ENCODE measurements around the gene SPRY4.

DNA sequence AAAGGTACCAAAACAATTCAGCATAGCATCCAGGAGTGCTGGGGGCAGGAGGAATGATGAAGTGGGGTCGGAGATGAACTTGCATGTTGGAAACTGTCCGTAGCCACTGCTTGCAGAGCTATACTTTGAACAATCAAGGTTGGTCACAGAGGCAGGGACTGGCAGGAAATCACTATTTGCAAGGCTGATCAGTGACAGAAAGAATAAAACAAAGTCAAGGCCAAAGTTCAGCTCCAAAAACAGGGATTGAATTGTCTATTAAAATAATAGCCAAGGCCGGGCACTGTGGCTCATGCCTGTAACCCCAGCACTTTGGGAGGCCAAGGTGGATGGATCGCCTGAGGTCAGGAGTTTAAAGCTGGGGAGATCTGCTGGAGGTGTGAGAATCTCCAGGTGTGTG lies 18.7 kb upstream of the SPRY4 start:
- TF ChIP-seq, protein P1, sequence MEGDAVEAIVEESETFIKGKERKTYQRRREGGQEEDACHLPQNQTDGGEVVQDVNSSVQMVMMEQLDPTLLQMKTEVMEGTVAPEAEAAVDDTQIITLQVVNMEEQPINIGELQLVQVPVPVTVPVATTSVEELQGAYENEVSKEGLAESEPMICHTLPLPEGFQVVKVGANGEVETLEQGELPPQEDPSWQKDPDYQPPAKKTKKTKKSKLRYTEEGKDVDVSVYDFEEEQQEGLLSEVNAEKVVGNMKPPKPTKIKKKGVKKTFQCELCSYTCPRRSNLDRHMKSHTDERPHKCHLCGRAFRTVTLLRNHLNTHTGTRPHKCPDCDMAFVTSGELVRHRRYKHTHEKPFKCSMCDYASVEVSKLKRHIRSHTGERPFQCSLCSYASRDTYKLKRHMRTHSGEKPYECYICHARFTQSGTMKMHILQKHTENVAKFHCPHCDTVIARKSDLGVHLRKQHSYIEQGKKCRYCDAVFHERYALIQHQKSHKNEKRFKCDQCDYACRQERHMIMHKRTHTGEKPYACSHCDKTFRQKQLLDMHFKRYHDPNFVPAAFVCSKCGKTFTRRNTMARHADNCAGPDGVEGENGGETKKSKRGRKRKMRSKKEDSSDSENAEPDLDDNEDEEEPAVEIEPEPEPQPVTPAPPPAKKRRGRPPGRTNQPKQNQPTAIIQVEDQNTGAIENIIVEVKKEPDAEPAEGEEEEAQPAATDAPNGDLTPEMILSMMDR (IDR thresholded peaks at IDR 0.05): no peak
- no peak for TF ChIP-seq POLR2AphosphoS5 (IDR thresholded peaks at IDR 0.05; ENCODE audit: low read depth, low read length)

All from Panc1 (cell line).